Epithelial cell of esophagus (primary cell): ENCODE results near the gene PARD6A.

ENCODE experiments used
- DNase-seq: peaks from one replicate; pipeline ENCODE4 v3.0.0; 2010; ENCODE audit warnings: low read depth
- H3K4me3 ChIP-seq: 2 replicates; pipeline ENCODE4 v1.5.1; 2011; ENCODE audit warnings: mild to moderate bottlenecking, low read length, control low read depth
- TF ChIP-seq, protein P1 (sequence below): IDR thresholded peaks from 2 replicates; pipeline ENCODE4 v1.5.1; 2011; ENCODE audit warnings: low read depth, mild to moderate bottlenecking, low read length, control low read depth, inconsistent platforms; ENCODE audit not compliant: insufficient read depth; ENCODE audit errors: missing control alignments

The PARD6A gene

DNA sequence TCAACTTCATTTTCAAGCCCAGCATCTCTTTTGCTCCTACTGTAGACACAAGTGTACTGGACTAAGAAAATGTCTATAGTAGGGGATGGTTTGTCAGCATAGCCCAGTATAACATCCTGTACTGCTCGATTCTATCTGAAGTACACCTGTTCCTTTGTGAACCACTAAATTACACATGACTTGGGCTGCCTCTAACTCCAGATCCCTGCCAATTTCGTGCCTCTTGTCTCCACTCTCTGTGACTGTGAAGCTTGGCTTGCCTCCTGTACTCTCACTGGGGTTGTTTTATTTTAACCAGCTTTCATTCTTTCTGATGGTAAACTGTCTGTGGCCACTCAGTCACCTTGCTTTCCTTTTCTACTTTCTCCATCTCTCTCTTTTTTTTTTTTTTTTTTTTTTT, 33.9 kb downstream of the PARD6A start:
- H3K4me3 ChIP-seq: no peak overlapping the region
- TF ChIP-seq, protein P1, sequence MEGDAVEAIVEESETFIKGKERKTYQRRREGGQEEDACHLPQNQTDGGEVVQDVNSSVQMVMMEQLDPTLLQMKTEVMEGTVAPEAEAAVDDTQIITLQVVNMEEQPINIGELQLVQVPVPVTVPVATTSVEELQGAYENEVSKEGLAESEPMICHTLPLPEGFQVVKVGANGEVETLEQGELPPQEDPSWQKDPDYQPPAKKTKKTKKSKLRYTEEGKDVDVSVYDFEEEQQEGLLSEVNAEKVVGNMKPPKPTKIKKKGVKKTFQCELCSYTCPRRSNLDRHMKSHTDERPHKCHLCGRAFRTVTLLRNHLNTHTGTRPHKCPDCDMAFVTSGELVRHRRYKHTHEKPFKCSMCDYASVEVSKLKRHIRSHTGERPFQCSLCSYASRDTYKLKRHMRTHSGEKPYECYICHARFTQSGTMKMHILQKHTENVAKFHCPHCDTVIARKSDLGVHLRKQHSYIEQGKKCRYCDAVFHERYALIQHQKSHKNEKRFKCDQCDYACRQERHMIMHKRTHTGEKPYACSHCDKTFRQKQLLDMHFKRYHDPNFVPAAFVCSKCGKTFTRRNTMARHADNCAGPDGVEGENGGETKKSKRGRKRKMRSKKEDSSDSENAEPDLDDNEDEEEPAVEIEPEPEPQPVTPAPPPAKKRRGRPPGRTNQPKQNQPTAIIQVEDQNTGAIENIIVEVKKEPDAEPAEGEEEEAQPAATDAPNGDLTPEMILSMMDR: no peak
- no peak for DNase-seq

DNA sequence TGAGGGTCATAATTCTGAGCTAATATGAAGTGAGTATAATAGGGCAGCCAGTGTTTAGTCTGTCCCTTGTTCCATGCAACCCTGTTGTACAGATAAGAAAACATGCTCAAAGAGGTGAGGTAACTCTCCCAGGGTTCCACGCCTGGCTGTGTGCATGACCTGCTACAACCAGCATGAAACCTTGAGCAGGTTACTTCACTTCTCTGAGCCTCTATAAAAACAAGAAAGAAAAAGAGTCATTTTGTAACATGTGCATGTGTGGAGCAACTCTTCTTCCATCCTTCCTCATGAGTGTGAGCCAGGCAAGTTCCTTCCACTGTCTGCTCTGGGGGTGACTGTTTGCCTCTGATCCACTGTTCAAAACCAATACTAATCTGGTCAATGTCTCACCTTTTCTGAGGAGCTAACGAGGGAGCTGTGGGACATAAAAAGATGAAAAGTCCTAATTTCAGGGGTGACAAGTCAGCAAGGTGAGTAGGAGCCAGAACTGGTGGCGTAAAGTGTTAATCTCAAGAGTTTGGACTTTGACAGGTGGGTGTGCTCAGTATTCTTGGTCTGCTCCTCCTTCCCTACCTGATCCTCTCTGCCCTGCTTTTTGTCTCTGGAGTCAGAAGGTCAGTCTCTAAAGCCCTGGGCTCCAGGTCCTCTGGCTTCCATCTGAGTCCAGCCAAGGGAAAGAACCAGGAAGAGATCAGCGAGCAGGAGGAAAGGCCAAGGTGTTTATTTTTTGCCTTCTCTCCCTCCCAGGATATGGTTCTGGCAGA, 36.8 kb downstream of the PARD6A start:
- TF ChIP-seq, protein P1: no peak
- peak; percentile 54 for DNase-seq
- no peak overlapping the region for H3K4me3 ChIP-seq

DNA sequence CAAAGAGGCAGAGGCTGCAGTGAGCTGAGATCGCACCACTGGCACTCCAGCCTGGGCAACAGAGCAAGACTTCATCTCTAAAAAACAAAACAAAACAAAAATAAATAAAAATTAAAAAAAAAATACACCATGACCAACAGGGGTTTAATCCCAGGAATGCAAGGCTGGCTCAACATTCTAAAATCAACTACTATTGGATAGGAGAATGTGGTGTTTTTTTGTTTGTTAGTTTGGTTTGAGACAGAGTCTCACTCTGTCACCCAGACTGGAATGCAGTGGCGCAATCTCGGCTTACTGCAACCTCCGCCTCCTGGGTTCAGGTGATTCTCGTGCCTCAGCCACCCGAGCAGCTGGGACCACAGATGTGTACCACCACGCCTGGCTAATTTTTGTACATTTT, 38.5 kb downstream of the PARD6A start:
- TF ChIP-seq, protein P1: no peak
- DNase-seq: no peak
- no peak overlapping the region for H3K4me3 ChIP-seq

DNA sequence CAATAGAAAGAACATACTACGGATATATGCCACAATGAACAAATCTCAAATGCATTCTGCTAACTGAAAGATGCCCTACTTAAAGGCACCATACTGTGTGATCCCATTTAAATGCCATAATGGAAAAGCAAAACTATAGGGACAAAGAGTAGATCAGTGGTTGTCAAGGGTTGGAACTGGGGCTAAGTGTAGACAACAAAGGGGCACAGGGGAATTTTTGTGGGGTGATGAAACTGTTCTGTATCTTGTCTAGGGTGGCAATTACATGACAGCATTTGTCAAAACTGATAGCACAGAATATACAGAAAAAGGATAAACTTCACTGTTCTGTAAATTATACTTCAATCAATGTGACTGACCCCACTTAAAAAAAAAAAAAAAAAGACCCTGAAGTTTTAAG, 40.7 kb downstream of the PARD6A start:
- TF ChIP-seq, protein P1: no peak

DNA sequence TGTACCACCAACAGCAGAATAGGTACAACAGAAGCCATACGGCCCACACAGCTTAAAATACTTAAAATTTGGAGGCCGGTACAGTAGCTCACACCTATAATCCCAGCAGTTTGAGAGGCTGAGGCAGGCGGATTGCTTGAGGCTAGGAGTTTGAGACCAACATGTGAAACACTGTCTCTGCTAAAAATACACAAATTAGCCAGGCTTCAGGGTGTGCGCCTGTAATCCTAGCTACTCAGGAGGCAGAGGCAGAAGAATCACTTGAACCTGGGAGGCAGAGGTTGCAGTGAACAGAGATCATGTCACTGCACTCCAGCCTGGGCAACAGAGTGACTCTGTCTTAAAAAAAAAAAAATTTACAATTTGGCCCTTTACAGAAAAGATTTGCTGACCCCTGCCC, 41.4 kb downstream of the PARD6A start:
- DNase-seq: no peak
- TF ChIP-seq, protein P1: no peak
- H3K4me3 ChIP-seq: no peak overlapping the region

More for the DNA sequence above, 40.7 kb downstream of the PARD6A start:
- DNase-seq: no peak
- H3K4me3 ChIP-seq: no peak overlapping the region

DNA sequence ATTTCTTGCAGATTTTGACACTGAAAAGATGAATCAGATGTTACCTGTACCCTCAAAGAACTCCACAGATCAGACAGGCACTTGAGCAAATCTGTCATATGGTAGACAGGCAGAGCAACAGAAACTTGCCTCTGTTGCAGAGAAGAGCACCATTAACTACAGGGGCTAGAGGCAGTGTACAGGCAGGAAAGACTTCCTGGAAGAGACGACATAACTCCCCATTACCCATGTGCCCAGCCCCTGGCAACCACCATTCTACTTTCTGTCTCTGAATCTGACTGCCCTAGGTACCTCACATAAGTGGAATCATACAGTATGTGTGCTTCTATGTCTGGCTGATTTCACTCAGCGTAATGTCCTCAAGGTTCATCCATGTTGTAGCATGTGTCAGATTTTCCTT, 42.9 kb downstream of the PARD6A start:
- TF ChIP-seq, protein P1: no peak
- no peak overlapping the region for H3K4me3 ChIP-seq
- no peak for DNase-seq

DNA sequence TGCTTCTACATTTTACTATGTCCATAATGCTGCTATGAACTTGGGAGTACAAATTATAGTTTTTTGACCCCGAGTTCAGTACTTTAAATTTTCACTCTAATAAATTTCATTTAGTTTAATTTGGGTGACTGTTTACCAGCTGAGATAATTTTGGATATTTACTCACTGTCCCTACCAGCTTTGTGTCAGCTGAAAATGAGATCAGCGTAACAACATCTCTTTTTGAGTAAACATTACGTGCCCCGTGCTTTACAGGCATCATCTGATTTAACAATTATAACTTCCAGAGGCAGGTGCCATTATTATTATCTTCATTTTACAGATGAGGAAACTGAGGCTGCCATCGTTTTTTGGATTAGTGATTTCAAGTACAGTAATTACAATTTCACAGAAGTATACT, 43.4 kb downstream of the PARD6A start:
- DNase-seq: no peak
- TF ChIP-seq, protein P1: no peak
- no peak overlapping the region for H3K4me3 ChIP-seq
